ENCODE results near the gene XRCC4.

GRCh38 chr5:83374547-83374946, 297.2 kb downstream of the XRCC4 start:
- TF ChIP-seq CTCF (IDR thresholded peaks at IDR 0.05) (no peak), EZH2 (IDR thresholded peaks at IDR 0.05) (no peak)

Data from neural progenitor cell (in vitro differentiated cells).